GM10266 (cell line): ENCODE results near the gene FICD.

Experiments
- DNase-seq: peaks from one replicate; pipeline ENCODE4 v3.0.0; 2012; ENCODE audit errors: extremely low spot score
- CTCF ChIP-seq: IDR thresholded peaks from 2 replicates; pipeline ENCODE4 v1.5.1; 2012; ENCODE audit warnings: mild to moderate bottlenecking, low read depth; ENCODE audit not compliant: control insufficient read depth, insufficient read depth; ENCODE audit errors: missing control alignments

Gene FICD

DNA sequence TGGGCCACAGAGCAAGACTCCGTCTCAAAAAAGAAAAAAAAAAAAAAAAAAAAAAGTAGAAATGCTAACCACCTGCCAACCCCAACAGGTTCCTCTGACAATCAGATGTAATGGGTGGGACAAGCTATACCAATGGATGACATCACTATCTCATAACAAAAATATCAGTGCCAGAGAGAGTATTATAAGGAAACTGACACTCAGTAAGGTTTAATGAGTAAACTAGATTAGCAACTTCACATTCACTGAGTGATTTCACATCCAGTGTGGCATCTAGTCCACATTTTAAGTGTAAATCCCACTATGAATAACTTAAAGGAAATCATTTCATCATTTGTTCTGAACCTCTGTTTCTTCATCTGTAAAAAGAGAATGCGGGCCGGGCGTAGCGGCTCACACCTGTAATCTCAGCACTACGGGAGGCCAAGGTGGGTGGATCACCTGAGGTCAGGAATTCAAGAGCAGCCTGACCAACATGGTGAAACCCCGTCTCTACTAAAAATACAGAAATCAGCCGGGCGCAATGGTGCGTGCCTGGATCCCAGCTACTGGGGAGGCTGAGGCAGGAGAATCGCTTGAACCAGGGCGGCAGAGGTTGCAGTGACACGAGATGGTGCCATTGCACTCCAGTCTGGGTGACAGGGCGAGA, 44.1 kb downstream of the FICD start:
- no peak for DNase-seq
- TF ChIP-seq CTCF, result no peak

DNA sequence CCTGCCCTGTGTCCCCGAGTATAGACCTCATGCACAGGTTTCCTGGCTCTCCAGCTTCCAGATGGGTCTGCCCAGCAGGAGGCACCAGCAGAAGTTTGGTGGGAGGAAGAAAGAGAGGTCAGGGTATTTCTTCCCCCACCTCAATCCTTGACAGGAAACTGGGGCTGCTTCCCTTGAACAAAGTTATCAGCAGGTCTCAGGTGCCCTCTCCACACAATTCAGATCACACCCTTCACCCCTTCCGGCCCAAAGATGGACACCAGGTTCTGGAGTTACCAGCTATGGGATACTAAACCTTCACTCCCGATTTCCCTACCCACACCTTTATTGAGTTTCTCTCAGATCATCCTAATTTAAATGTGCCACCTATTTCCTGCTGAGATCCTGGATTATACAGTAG, 44.7 kb downstream of the FICD start:
- TF ChIP-seq CTCF, result peak; percentile 20
- DNase-seq, result no peak

DNA sequence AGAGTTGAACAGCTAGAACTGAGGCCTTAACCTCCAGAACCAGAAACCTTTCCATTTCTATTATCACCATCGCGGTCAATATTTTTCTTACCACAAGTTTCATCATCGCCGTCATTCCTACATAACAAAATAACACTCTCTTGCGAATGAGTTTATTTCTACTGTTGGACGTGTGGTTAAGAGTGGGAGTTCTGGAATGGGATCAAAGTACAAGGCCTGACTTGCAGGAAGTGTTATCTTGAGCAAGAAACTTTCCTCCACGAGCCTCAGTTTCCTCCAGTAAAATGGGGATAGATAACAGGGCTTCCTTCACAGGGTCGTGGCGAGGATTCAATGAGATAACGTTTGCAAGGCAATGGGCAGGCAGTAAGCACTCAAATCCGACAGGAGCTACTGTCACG, 45.2 kb downstream of the FICD start:
- DNase-seq, result no peak
- TF ChIP-seq CTCF, result no peak

- TF ChIP-seq CTCF, result no peak
- peak; percentile 78 for DNase-seq
Observed at GRCh38 chr12:108560752-108561719, 46.0 kb downstream of the FICD start, which contains the start of gene SART3. TSS of gene SART3 (minus strand) at chr12:108561173. CDS start at chr12:108561154, 19 bp downstream.

DNA sequence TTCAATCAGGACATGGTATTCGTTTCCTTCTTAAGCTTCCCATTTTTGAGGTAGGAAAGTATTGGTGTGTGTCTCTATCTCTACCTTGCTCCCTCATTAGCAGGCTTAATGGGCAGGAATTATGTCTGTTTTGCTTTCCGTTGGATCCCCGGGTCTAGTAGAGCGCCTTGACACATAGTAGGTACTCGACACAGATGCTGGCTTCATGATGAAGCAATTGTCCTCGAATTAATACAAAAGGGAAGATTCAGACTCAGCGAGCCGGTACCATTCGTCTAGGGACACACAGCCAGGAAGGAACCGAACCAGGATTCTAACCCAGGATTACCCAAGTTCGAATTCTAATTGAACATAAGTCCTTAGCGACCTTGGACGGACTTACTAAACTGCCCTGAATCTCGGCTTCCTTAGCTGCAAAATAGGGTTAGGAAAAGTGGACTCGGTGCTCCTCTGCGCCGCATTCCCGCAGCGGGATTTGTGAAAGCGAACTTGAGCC, 46.8 kb downstream of the FICD start:
- no peak for DNase-seq
- no peak for TF ChIP-seq CTCF

DNA sequence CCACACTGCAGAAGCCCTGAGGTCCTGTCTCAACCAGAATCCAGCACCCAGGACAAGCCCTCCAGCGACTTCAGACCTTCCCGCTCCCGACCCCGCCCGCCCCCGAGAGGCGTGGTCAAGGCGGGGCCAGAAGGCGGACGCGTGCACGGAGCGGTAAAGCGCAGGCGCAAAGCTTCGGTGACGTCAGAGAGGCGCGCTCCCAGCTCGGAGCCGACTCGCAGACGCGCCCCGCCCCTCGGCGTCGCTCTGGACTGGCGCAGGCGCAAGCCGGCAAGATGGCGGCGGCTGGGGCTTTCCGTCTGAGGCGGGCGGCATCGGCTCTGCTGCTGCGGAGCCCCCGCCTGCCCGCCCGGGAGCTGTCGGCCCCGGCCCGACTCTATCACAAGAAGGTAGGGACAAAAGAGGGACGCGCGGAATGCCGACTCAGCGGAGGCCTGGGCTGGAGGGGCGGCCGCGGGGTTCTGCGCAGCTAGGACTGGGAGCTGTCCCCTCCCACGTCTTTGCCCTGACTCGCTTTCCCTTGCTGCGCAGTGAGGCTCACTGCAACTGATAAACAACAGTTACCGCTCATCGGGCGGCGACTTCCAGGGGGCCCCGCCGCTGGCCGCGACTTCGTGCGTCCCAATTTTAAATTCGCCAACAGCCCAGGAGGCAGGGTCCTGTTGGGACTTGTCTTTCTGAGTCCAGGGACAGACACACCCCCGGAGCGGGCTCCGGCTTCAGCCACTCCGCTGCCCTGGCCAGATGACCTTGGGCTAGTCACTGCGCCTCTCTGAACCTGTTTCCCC, 47.5 kb downstream of the FICD start, which contains the start of gene ISCU:
ISCU (plus strand) TSS at position 249 of the 788 bp plus-strand sequence; CDS start at position 276, 27 bp downstream.
- peak; percentile 94 for DNase-seq
- no peak for TF ChIP-seq CTCF
